Kidney epithelial cell (primary cell): ENCODE measurements around the gene COL13A1. TPM values are rescaled to one million over a fixed set of nuclear protein-coding genes. Genes with fewer than 3 reads are reported as not detected.

ENCODE experiments used
- DNase-seq: peaks from one replicate; pipeline ENCODE4 v3.0.0-alpha.2; 2010; ENCODE audit warnings: low read depth
- H3K27me3 ChIP-seq: 2 replicates; pipeline ENCODE4 v1.6.0; 2011; ENCODE audit warnings: low read length; ENCODE audit not compliant: control insufficient read depth, insufficient read depth
- H3K36me3 ChIP-seq: 2 replicates; pipeline ENCODE4 v1.5.1; 2011; ENCODE audit warnings: low read length; ENCODE audit not compliant: control insufficient read depth, insufficient read depth
- H3K4me3 ChIP-seq: 2 replicates; pipeline ENCODE4 v1.5.1; 2011; ENCODE audit warnings: low read depth, mild to moderate bottlenecking, control low read depth, low read length
- total RNA-seq: library from RNA; depleted of rRNA; stranded (reverse); fragments of >200 nt; gene quantifications from 2 replicates; pipeline ENCODE4 v1.2.3, GENCODE V29; 2015
- TF ChIP-seq, protein P1 (sequence below): IDR thresholded peaks from 2 replicates; pipeline ENCODE4 v1.5.1; 2011; ENCODE audit warnings: mild to moderate bottlenecking, moderate library complexity, low read length, control low read depth, inconsistent platforms; ENCODE audit not compliant: insufficient read depth, poor library complexity, severe bottlenecking

The COL13A1 gene
- total RNA-seq, 1 donor from 2014 or later = 1.7 TPM

DNA sequence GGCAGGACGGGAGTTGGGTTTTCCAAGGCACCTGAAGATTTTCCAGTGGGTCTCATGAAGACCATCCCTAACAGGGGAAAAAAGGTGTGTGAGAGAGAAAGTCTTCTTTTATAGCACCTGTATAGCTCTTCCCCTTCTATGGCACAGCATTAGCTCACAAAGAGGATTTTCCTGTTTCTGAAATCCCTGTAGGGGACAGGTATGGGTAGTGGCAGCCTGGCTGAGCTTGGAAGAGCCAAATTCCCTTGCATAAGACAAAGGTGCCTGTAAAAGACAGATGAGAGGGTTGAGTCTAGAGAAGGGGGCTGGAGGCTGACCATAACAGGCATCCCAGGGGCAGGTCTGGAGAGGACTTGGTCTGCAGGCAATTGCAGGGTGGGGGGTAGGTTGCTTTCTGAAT lies 63.7 kb downstream of the COL13A1 start:
- H3K36me3 ChIP-seq = no peaks in the 10 kb centered on the region
- TF ChIP-seq, protein P1, sequence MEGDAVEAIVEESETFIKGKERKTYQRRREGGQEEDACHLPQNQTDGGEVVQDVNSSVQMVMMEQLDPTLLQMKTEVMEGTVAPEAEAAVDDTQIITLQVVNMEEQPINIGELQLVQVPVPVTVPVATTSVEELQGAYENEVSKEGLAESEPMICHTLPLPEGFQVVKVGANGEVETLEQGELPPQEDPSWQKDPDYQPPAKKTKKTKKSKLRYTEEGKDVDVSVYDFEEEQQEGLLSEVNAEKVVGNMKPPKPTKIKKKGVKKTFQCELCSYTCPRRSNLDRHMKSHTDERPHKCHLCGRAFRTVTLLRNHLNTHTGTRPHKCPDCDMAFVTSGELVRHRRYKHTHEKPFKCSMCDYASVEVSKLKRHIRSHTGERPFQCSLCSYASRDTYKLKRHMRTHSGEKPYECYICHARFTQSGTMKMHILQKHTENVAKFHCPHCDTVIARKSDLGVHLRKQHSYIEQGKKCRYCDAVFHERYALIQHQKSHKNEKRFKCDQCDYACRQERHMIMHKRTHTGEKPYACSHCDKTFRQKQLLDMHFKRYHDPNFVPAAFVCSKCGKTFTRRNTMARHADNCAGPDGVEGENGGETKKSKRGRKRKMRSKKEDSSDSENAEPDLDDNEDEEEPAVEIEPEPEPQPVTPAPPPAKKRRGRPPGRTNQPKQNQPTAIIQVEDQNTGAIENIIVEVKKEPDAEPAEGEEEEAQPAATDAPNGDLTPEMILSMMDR = no peak
- H3K4me3 ChIP-seq = no peak overlapping the region
- no peaks in the 10 kb centered on the region for H3K27me3 ChIP-seq
- no peak for DNase-seq

DNA sequence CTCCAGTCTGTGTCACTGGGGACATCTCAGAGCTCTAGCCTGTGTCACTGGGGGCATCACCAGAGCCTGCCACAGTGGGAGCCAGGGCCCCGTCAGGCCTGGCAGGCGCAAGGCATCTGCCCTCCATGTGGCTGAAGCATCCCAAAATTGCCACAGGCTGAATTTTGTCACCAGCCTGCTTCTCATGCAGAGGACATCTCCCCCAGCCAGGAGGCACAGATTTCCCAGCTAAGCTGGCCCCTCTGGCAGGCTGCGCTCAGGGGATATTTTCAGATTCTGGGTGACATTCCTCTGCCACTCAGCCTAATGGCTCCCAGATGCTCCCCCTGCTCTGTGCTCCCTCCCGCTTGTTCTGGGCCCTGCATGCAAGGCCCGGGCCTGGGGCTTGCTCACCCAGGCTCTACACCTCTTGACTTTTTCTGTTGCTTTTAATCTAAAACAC lies 64.6 kb downstream of the COL13A1 start:
- Histone ChIP-seq H3K36me3 (no peaks in the 10 kb centered on the region), H3K4me3 (no peak overlapping the region), H3K27me3 (no peaks in the 10 kb centered on the region)
- TF ChIP-seq, protein P1 = no peak
- no peak for DNase-seq

DNA sequence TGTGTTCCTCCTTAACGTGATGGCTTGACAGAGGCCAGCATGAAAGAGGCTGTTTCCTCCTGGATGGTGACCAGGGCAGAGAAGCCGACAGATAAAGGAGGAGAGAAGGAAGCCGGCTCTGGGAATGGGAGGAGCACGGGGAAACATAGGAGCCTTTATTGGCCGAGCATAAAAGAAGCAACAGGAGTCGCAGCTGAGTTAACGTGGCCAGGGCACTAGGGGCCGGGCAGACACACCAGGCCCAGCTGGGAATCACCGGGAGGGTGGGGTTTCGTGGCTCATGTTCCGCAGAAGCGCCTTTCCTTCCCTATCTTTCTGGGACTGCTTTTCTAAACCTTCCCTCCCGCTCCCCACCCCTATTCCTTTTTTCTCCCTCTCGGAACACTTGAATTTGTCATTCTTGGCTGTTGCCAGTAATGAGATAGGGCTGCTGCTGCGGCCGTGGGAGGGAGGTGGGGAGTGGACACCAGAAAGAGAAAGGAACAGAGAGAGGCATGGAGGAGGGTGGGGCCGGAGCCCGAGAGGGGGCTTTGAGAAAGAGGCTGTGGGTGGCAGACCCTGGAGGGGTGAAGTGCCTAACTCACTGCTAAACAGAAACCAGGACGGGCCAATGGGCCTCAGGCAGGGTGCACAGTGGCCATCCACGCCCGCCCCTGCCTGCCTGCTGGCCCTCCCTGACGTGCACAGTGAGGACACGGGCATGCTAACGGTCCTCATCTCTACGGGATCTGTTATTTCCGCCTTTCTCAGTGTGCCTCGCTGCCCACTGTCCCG lies 65.2 kb downstream of the COL13A1 start:
- no peaks in the 10 kb centered on the region for H3K36me3 ChIP-seq
- DNase-seq = no peak
- H3K4me3 ChIP-seq = no peak overlapping the region
- no peaks in the 10 kb centered on the region for H3K27me3 ChIP-seq
- TF ChIP-seq, protein P1 = no peak

DNA sequence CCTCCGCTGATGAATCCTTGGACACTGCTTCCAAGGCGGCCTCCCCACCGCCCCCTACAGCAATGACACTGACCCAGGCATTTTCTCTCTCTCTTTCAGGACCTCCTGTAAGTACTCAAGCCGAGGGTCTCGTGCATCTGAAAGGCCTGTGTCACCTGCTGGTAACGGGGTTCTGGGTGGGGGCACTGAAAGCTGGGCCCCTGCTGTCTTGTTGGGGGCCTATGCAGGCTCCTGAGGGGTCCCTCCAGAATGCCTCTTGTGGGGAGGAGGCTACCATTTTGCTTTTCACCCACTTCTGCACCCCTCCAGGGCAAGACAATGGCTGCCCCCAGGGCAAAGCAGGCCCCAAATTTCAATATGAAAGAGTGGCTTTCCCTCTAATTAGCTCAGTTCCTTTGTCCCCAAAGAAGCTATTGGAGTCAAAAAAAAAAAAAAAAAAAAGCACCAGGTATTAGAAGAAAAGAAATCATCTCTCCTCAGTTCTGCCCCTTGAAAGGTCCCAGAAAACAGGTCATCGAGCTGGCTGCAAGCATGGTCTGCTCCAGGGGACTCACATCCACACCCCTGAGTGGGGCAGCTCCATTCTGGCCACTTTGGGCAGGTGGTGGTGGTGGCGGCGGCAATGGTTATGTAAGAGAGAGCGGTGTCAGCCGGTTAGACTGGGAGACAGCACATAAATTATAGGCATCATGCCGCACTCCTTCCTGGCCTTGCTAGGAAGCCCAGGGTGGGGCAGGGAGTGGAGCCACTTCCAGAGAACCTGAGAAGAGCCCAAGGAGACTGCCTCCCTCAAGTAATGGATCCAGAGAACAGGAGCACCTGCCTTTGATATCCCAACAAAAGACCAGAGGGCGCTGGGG lies 66.2 kb downstream of the COL13A1 start:
- no peak for DNase-seq
- no peaks in the 10 kb centered on the region for H3K36me3 ChIP-seq
- TF ChIP-seq, protein P1 = no peak
- no peak overlapping the region for H3K4me3 ChIP-seq
- H3K27me3 ChIP-seq = no peaks in the 10 kb centered on the region

DNA sequence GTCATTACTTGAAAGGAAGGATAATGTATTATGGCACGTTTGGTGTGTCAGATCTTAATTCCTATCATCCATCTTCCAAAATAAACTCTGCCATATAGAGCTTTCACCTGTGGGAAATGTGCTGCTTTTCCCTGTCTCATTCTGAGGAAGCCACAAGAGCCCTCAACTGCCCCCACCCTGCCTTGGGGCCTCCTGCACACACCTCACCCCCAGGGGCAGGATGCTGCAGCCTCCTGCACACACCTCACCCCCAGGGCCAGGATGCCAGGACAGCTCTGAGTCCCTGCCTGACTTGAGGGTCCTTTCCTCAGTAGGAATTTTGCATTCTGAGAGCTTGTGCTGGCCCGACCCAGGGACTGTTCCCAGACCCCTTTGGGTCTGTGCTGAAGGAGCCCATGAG lies 67.1 kb downstream of the COL13A1 start:
- no peak overlapping the region for H3K4me3 ChIP-seq
- H3K27me3 ChIP-seq = no peaks in the 10 kb centered on the region
- TF ChIP-seq, protein P1 = no peak
- no peaks in the 10 kb centered on the region for H3K36me3 ChIP-seq
- no peak for DNase-seq
